MCF 10A (cell line): Measurements from ENCODE around the gene ZBED1. TPM values are rescaled to one million over a fixed set of nuclear protein-coding genes. Genes with fewer than 3 reads are reported as not detected.
"Not testable (repeated sequence)": the region's sequence is repeated elsewhere in the genome, so short reads cannot be mapped to it uniquely, and the experiment has no call there.

Source experiments
- BruUV-seq: library from RNA; stranded (reverse); fragments of 400-500 nt; replicated peaks from 2 replicates; lab custom pipeline; 2021; lab: Mats Ljungman, UMichigan
- CTCF ChIA-PET: fragments of 300-600 bp; sonication (Branson Sonifier 250); formaldehyde crosslinking; extraction: SDS; loops from one replicate; lab custom pipeline; 2021; ENCODE audit warnings: antibody characterized with exemption, inconsistent platforms; lab: Yijun Ruan, JAX
- POLR2A ChIA-PET: fragments of 300-600, 350-650 bp; sonication (Branson Sonifier 250); formaldehyde crosslinking; extraction: SDS; loops from one replicate; lab custom pipeline; 2020; ENCODE audit warnings: antibody characterized with exemption, inconsistent platforms; lab: Yijun Ruan, JAX
- DNase-seq: peaks from one replicate; pipeline ENCODE4 v3.0.0-alpha.2; 2018; ENCODE audit not compliant: unreplicated experiment
- H3K27ac Mint-ChIP-seq: one replicate; pipeline ENCODE4 v1.8.0; 2022; ENCODE audit warnings: mild to moderate bottlenecking, low read depth, mixed read lengths; ENCODE audit not compliant: unreplicated experiment
- H3K27me3 Mint-ChIP-seq: one replicate; pipeline ENCODE4 v1.8.0; 2022; ENCODE audit warnings: mixed read lengths; ENCODE audit not compliant: insufficient read depth, unreplicated experiment
- H3K36me3 Mint-ChIP-seq: one replicate; pipeline ENCODE4 v1.8.0; 2022; ENCODE audit warnings: mild to moderate bottlenecking, moderate library complexity, mixed read lengths; ENCODE audit not compliant: insufficient read depth, unreplicated experiment
- H3K4me1 Mint-ChIP-seq: one replicate; pipeline ENCODE4 v1.8.0; 2022; ENCODE audit warnings: mixed read lengths; ENCODE audit not compliant: insufficient read depth, unreplicated experiment
- H3K4me3 Mint-ChIP-seq: one replicate; pipeline ENCODE4 v1.8.0; 2022; ENCODE audit warnings: mild to moderate bottlenecking, moderate library complexity, mixed read lengths; ENCODE audit not compliant: unreplicated experiment
- H3K9me3 Mint-ChIP-seq: one replicate; pipeline ENCODE4 v1.8.0; 2022; ENCODE audit warnings: mixed read lengths; ENCODE audit not compliant: unreplicated experiment
- intact Hi-C: fragments of 100-400 bp; cut with micrococcal nuclease; formaldehyde crosslinking; loops from 2 replicates; pipeline ENCODE4 v1.14.1; 2022
- total RNA-seq: library from RNA; stranded (reverse); gene quantifications from 2 replicates; pipeline ENCODE4 v1.2.3, GENCODE V29; 2022
- TF ChIP-seq, protein P1 (sequence below): fragments of 200-600 bp; IDR thresholded peaks from one replicate; pipeline ENCODE4 v1.8.0; 2022; ENCODE audit warnings: antibody characterized with exemption, mild to moderate bottlenecking; ENCODE audit not compliant: unreplicated experiment

ZBED1 gene
- total RNA-seq, 1 experiment from 2014 or later: 19.6 TPM

DNA sequence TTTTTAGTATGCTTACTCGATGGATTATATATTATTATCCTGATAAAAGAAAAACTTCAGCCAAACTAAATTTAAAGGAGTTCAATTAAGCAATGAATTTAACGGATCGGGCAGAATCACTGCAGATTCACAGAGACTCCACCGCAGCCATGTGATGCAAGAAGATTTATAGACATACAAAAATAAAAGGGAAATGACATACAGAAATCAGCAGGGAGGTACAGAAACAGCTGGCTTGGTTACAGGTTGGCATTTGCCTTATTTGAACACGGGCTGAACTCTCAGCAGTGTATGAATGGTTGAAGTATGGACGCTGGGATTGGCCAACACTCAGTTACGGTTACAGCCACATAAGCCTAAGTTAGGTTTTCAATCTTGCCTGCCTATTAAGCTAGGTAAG lies 35.4 kb upstream of the ZBED1 start:
- Mint-ChIP-seq H3K27ac (no peak overlapping the region), H3K4me3 (no peak overlapping the region), H3K9me3 (no peaks in the 10 kb centered on the region), H3K4me1 (peaks cover 5% of the 10 kb centered on the region), H3K27me3 (peaks cover 12% of the 10 kb centered on the region), H3K36me3 (no peaks in the 10 kb centered on the region)
- intact Hi-C loops: no loop called here
- POLR2A ChIA-PET: no interaction called here
- DNase-seq: no peak
- no TSS peak for BruUV-seq
- TF ChIP-seq, protein P1, sequence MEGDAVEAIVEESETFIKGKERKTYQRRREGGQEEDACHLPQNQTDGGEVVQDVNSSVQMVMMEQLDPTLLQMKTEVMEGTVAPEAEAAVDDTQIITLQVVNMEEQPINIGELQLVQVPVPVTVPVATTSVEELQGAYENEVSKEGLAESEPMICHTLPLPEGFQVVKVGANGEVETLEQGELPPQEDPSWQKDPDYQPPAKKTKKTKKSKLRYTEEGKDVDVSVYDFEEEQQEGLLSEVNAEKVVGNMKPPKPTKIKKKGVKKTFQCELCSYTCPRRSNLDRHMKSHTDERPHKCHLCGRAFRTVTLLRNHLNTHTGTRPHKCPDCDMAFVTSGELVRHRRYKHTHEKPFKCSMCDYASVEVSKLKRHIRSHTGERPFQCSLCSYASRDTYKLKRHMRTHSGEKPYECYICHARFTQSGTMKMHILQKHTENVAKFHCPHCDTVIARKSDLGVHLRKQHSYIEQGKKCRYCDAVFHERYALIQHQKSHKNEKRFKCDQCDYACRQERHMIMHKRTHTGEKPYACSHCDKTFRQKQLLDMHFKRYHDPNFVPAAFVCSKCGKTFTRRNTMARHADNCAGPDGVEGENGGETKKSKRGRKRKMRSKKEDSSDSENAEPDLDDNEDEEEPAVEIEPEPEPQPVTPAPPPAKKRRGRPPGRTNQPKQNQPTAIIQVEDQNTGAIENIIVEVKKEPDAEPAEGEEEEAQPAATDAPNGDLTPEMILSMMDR: no peak
- CTCF ChIA-PET: no interaction called here

DNA sequence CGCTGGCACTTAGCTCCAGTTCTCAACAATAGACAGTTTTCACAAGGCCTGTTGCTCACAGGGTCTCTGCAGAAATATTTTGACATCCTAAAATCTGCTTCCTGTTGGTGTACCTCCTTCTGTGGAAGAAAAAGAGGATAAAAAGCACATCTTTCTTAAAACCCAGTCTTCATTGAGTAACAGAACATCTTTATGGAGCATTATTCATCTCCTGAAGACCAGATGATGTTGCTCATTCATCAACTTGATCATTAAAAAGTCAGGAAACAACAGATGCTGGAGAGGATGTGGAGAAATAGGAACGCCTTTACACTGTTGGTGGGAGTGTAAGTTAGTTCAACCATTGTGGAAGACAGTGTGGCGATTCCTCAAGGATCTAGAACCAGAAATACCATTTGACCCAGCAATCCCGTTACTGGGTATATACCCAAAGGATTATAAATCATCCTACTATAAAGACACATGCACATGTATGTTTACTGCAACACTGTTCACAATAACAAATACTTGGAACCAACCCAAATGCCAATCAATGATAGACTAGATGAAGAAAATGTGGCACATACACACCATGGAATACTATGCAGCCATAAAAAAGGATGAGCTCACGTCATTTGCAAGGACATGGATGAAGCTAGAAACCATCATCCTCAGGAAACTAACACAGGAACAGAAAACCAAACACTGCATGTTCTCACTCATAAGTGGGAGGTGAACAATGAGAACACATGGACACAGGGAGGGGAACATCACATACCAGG lies 33.7 kb upstream of the ZBED1 start:
- H3K4me1 Mint-ChIP-seq, BruUV-seq, H3K4me3 Mint-ChIP-seq, H3K36me3 Mint-ChIP-seq, intact Hi-C loops, CTCF ChIA-PET, H3K27ac Mint-ChIP-seq, DNase-seq, H3K9me3 Mint-ChIP-seq, POLR2A ChIA-PET: not testable (repeated sequence)
- H3K27me3 Mint-ChIP-seq: peaks cover 12% of the 10 kb centered on the region

DNA sequence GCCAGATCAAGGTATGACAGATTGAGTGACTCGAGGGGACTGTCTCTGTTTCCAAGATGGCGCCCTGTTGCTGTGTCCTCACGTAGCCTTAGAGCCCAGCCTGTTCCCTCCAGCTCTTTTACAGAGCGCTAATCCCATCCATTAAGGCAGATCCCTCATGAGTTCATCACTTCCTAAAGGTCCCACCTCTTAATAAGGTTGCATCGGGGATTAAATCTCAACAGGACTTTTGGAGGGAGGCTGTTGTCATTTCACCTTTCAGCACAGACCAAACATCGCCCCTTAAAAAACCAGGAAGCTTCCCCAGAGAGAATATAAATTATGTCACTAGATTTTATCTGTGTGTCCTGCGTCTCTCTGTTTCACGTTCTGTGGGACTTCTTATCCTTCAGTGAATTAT lies 32.6 kb upstream of the ZBED1 start:
- H3K27ac Mint-ChIP-seq: no peak overlapping the region

DNA sequence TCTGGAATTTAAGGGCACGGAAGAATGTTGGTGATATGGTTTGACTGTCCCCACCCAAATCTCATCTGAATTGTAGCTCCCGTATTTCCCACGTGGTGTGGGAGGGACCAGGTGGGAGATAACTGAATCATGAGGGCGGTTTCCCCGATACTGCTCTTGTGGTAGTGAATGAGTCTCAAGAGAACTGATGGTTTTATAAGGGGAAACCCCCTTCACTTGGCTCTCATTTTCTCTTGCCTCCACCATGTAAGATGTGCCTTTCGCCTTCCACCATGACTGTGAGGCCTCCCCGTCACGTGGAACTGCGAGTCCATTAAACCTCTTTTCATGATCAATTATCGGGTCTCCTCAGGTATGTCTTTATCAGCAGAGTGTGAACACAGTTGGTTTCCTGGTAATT lies 25.6 kb upstream of the ZBED1 start:
- DNase-seq: no peak
- no peaks in the 10 kb centered on the region for H3K9me3 Mint-ChIP-seq
- ChIA-PET POLR2A (no interaction called here), CTCF (no interaction called here)
- no peak overlapping the region for H3K4me3 Mint-ChIP-seq
- H3K27ac Mint-ChIP-seq: no peak overlapping the region
- no peaks in the 10 kb centered on the region for H3K4me1 Mint-ChIP-seq
- BruUV-seq: no TSS peak
- intact Hi-C loops: no loop called here
- H3K27me3 Mint-ChIP-seq: peaks cover 22% of the 10 kb centered on the region
- H3K36me3 Mint-ChIP-seq: no peaks in the 10 kb centered on the region
- TF ChIP-seq, protein P1: no peak

More for the DNA sequence above, 32.6 kb upstream of the ZBED1 start:
- no peaks in the 10 kb centered on the region for H3K36me3 Mint-ChIP-seq
- peaks cover 5% of the 10 kb centered on the region for H3K4me1 Mint-ChIP-seq
- BruUV-seq: no TSS peak
- H3K4me3 Mint-ChIP-seq: no peak overlapping the region
- intact Hi-C loops: no loop called here
- no peaks in the 10 kb centered on the region for H3K9me3 Mint-ChIP-seq
- POLR2A ChIA-PET: no interaction called here
- CTCF ChIA-PET: no interaction called here
- TF ChIP-seq, protein P1: no peak
- peaks cover 12% of the 10 kb centered on the region for H3K27me3 Mint-ChIP-seq
- no peak for DNase-seq
